ENCODE measurements around the gene DNAAF5.

DNAAF5 gene

GRCh38 chr7:820341-820740, 93.8 kb downstream of the DNAAF5 start:
- no peaks in the 10 kb centered on the region for H3K9me3 Mint-ChIP-seq
- H3K27ac Mint-ChIP-seq, result no peak overlapping the region
- H3K4me3 Mint-ChIP-seq, result no peak overlapping the region
- H3K36me3 Mint-ChIP-seq (ENCODE audit: low read depth), result peaks cover 16% of the 10 kb centered on the region
- H3K27me3 Mint-ChIP-seq (ENCODE audit: low read depth), result peaks cover 7% of the 10 kb centered on the region
- peaks cover 22% of the 10 kb centered on the region for H3K4me1 Mint-ChIP-seq (ENCODE audit: low read depth)

GRCh38 chr7:821688-822087, 95.2 kb downstream of the DNAAF5 start:
- Mint-ChIP-seq H3K36me3 (ENCODE audit: low read depth) (peaks cover 16% of the 10 kb centered on the region), H3K27ac (no peak overlapping the region), H3K4me1 (ENCODE audit: low read depth) (peaks cover 21% of the 10 kb centered on the region), H3K9me3 (no peaks in the 10 kb centered on the region), H3K4me3 (no peak overlapping the region), H3K27me3 (ENCODE audit: low read depth) (peaks cover 5% of the 10 kb centered on the region)

- Mint-ChIP-seq H3K9me3 (no peaks in the 10 kb centered on the region), H3K27me3 (ENCODE audit: low read depth) (peaks cover 5% of the 10 kb centered on the region), H3K36me3 (ENCODE audit: low read depth) (peaks cover 16% of the 10 kb centered on the region), H3K4me3 (no peak overlapping the region), H3K4me1 (ENCODE audit: low read depth) (peaks cover 16% of the 10 kb centered on the region), H3K27ac (no peak overlapping the region)
Observed at GRCh38 chr7:822692-823276, 96.3 kb downstream of the DNAAF5 start.

GRCh38 chr7:823649-824048, 97.2 kb downstream of the DNAAF5 start:
- H3K4me3 Mint-ChIP-seq, result no peak overlapping the region
- H3K27ac Mint-ChIP-seq, result no peak overlapping the region

GRCh38 chr7:824081-824480, 97.6 kb downstream of the DNAAF5 start:
- H3K4me1 Mint-ChIP-seq (ENCODE audit: low read depth), result peaks cover 11% of the 10 kb centered on the region
- H3K27me3 Mint-ChIP-seq (ENCODE audit: low read depth), result no peaks in the 10 kb centered on the region
- H3K36me3 Mint-ChIP-seq (ENCODE audit: low read depth), result peaks cover 11% of the 10 kb centered on the region
- no peak overlapping the region for H3K27ac Mint-ChIP-seq
- H3K4me3 Mint-ChIP-seq, result no peak overlapping the region
- no peaks in the 10 kb centered on the region for H3K9me3 Mint-ChIP-seq

More at GRCh38 chr7:823649-824048, 97.2 kb downstream of the DNAAF5 start:
- peaks cover 12% of the 10 kb centered on the region for H3K36me3 Mint-ChIP-seq (ENCODE audit: low read depth)
- H3K9me3 Mint-ChIP-seq, result no peaks in the 10 kb centered on the region
- H3K4me1 Mint-ChIP-seq (ENCODE audit: low read depth), result peaks cover 11% of the 10 kb centered on the region
- H3K27me3 Mint-ChIP-seq (ENCODE audit: low read depth), result no peaks in the 10 kb centered on the region

GRCh38 chr7:824664-825063, 98.2 kb downstream of the DNAAF5 start:
- no peak overlapping the region for H3K4me3 Mint-ChIP-seq
- no peaks in the 10 kb centered on the region for H3K9me3 Mint-ChIP-seq
- H3K36me3 Mint-ChIP-seq (ENCODE audit: low read depth), result peaks cover 8% of the 10 kb centered on the region
- peaks cover 10% of the 10 kb centered on the region for H3K4me1 Mint-ChIP-seq (ENCODE audit: low read depth)
- H3K27ac Mint-ChIP-seq, result no peak overlapping the region
- H3K27me3 Mint-ChIP-seq (ENCODE audit: low read depth), result no peaks in the 10 kb centered on the region

GRCh38 chr7:825386-825785, 98.9 kb downstream of the DNAAF5 start:
- Mint-ChIP-seq H3K27ac (no peak overlapping the region), H3K4me1 (ENCODE audit: low read depth) (peaks cover 10% of the 10 kb centered on the region), H3K36me3 (ENCODE audit: low read depth) (peaks cover 6% of the 10 kb centered on the region), H3K4me3 (no peak overlapping the region), H3K27me3 (ENCODE audit: low read depth) (no peaks in the 10 kb centered on the region), H3K9me3 (no peaks in the 10 kb centered on the region)

GRCh38 chr7:826230-826917, 99.9 kb downstream of the DNAAF5 start:
- H3K9me3 Mint-ChIP-seq, result no peaks in the 10 kb centered on the region
- peaks cover 12% of the 10 kb centered on the region for H3K4me1 Mint-ChIP-seq (ENCODE audit: low read depth)
- H3K36me3 Mint-ChIP-seq (ENCODE audit: low read depth), result peaks cover 2% of the 10 kb centered on the region
- H3K4me3 Mint-ChIP-seq, result no peak overlapping the region
- H3K27me3 Mint-ChIP-seq (ENCODE audit: low read depth), result no peaks in the 10 kb centered on the region
- no peak overlapping the region for H3K27ac Mint-ChIP-seq

- H3K4me1 Mint-ChIP-seq (ENCODE audit: low read depth), result peaks cover 29% of the 10 kb centered on the region
- H3K27ac Mint-ChIP-seq, result no peak overlapping the region
- no peak overlapping the region for H3K4me3 Mint-ChIP-seq
- H3K36me3 Mint-ChIP-seq (ENCODE audit: low read depth), result peaks cover 8% of the 10 kb centered on the region
- no peaks in the 10 kb centered on the region for H3K9me3 Mint-ChIP-seq
- H3K27me3 Mint-ChIP-seq (ENCODE audit: low read depth), result peaks cover 8% of the 10 kb centered on the region
Observed at GRCh38 chr7:828793-829561, 102.5 kb downstream of the DNAAF5 start.

GRCh38 chr7:830069-830468, 103.6 kb downstream of the DNAAF5 start:
- no peak overlapping the region for H3K27ac Mint-ChIP-seq
- H3K9me3 Mint-ChIP-seq, result no peaks in the 10 kb centered on the region
- peaks cover 8% of the 10 kb centered on the region for H3K27me3 Mint-ChIP-seq (ENCODE audit: low read depth)
- no peak overlapping the region for H3K4me3 Mint-ChIP-seq
- H3K36me3 Mint-ChIP-seq (ENCODE audit: low read depth), result peaks cover 8% of the 10 kb centered on the region
- peaks cover 29% of the 10 kb centered on the region for H3K4me1 Mint-ChIP-seq (ENCODE audit: low read depth)

GRCh38 chr7:831596-832166, 105.2 kb downstream of the DNAAF5 start:
- peaks cover 8% of the 10 kb centered on the region for H3K27me3 Mint-ChIP-seq (ENCODE audit: low read depth)
- peaks cover 27% of the 10 kb centered on the region for H3K4me1 Mint-ChIP-seq (ENCODE audit: low read depth)

GRCh38 chr7:832167-832967, 105.9 kb downstream of the DNAAF5 start, which contains the start of gene SUN1:
Gene SUN1, plus strand, starts transcription at chr7:832476. Its CDS starts 49 bp downstream, at chr7:832525.
- H3K4me3 Mint-ChIP-seq, result peak within 1 kb of the TSS; percentile 71
- peak within 1 kb of the TSS; percentile 81 for H3K27ac Mint-ChIP-seq
- peaks cover 8% of the 10 kb centered on the region for H3K36me3 Mint-ChIP-seq (ENCODE audit: low read depth)
- peaks cover 27% of the 10 kb centered on the region for H3K4me1 Mint-ChIP-seq (ENCODE audit: low read depth)
- peaks cover 8% of the 10 kb centered on the region for H3K27me3 Mint-ChIP-seq (ENCODE audit: low read depth)
- no peaks in the 10 kb centered on the region for H3K9me3 Mint-ChIP-seq

More at GRCh38 chr7:831596-832166, 105.2 kb downstream of the DNAAF5 start:
- Mint-ChIP-seq H3K27ac (peak overlapping the region; percentile 81), H3K36me3 (ENCODE audit: low read depth) (peaks cover 8% of the 10 kb centered on the region), H3K4me3 (peak overlapping the region; percentile 71), H3K9me3 (no peaks in the 10 kb centered on the region)

GRCh38 chr7:832968-833424, 106.5 kb downstream of the DNAAF5 start:
- H3K36me3 Mint-ChIP-seq (ENCODE audit: low read depth), result peaks cover 8% of the 10 kb centered on the region

More at GRCh38 chr7:832968-833424, 106.5 kb downstream of the DNAAF5 start:
- peaks cover 8% of the 10 kb centered on the region for H3K27me3 Mint-ChIP-seq (ENCODE audit: low read depth)
- peaks cover 27% of the 10 kb centered on the region for H3K4me1 Mint-ChIP-seq (ENCODE audit: low read depth)
- H3K9me3 Mint-ChIP-seq, result no peaks in the 10 kb centered on the region
- peak overlapping the region; percentile 81 for H3K27ac Mint-ChIP-seq
- H3K4me3 Mint-ChIP-seq, result peak overlapping the region; percentile 71
